Activated T-cell treated with anti-CD3 and anti-CD28 coated beads, Interleukin-2, amount 50 U/mL, for 24 hours (primary cell): Measurements from ENCODE around the gene SPA17.

Source experiments
- DNase-seq: peaks from one replicate; pipeline ENCODE4 v3.0.0-alpha.2; 2020
- H3K27ac Mint-ChIP-seq: 2 replicates; pipeline ENCODE4 v1.8.0; 2020; ENCODE audit warnings: mild to moderate bottlenecking, mixed read lengths
- H3K27me3 Mint-ChIP-seq: 2 replicates; pipeline ENCODE4 v1.8.0; 2020; ENCODE audit warnings: mixed read lengths
- H3K36me3 Mint-ChIP-seq: 2 replicates; pipeline ENCODE4 v1.8.0; 2020; ENCODE audit warnings: low read depth, mixed read lengths
- H3K4me1 Mint-ChIP-seq: 2 replicates; pipeline ENCODE4 v1.8.0; 2020; ENCODE audit warnings: low read depth, mixed read lengths
- H3K4me3 Mint-ChIP-seq: 2 replicates; pipeline ENCODE4 v1.8.0; 2020; ENCODE audit warnings: mild to moderate bottlenecking, moderate library complexity, mixed read lengths
- H3K9me3 Mint-ChIP-seq: 2 replicates; pipeline ENCODE4 v1.8.0; 2020; ENCODE audit warnings: mixed read lengths

Gene SPA17

GRCh38 chr11:124745270-124745834, 71.6 kb downstream of the SPA17 start:
- DNase-seq: no peak
- H3K27ac Mint-ChIP-seq: no peak overlapping the region
- H3K27me3 Mint-ChIP-seq: peaks cover 16% of the 10 kb centered on the region
- peaks cover 19% of the 10 kb centered on the region for H3K4me1 Mint-ChIP-seq
- H3K4me3 Mint-ChIP-seq: peak overlapping the region; percentile 86
- H3K9me3 Mint-ChIP-seq: no peaks in the 10 kb centered on the region
- H3K36me3 Mint-ChIP-seq: peaks cover 4% of the 10 kb centered on the region

DNA sequence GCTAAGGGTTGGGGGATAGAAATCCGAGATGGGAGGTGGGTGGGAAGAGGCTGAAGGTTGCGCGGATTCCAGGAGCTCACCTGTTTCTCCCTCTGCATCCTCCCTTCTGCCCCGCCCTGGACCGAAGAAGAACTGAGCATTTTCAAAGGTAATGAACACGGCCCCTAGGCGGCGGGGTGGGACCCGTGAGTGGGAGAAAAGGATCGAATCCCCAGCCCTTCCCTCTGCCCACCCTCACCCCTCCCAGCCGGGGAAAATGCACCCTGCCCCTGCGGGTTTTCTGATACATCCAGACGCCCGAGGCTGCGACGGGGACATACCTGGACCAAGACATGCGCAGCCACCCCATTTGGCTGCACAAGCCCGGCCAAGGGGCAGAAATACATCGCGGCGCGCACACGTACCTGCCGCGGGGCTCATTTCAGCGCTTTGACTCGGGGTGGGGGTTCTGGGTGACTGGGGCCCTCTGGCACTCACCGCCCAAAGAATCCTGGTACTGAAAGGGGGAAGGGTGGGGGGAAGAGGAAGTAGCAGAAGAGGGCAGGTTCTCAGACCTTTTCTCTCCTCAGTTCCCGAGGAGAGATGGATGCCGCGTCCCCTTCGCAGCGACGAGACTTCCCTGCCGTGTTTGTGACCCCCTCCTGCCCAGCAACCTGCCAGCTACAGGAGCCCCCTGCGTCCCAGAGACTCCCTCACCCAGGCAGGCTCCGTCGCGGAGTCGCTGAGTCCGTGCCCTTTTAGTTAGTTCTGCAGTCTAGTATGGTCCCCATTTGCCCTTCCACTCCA, 72.3 kb downstream of the SPA17 start:
- Mint-ChIP-seq H3K4me3 (peak overlapping the region; percentile 86), H3K27me3 (peaks cover 10% of the 10 kb centered on the region), H3K36me3 (peaks cover 4% of the 10 kb centered on the region), H3K27ac (peak overlapping the region; percentile 85), H3K9me3 (no peaks in the 10 kb centered on the region), H3K4me1 (peaks cover 13% of the 10 kb centered on the region)
- peak; percentile 62 for DNase-seq

DNA sequence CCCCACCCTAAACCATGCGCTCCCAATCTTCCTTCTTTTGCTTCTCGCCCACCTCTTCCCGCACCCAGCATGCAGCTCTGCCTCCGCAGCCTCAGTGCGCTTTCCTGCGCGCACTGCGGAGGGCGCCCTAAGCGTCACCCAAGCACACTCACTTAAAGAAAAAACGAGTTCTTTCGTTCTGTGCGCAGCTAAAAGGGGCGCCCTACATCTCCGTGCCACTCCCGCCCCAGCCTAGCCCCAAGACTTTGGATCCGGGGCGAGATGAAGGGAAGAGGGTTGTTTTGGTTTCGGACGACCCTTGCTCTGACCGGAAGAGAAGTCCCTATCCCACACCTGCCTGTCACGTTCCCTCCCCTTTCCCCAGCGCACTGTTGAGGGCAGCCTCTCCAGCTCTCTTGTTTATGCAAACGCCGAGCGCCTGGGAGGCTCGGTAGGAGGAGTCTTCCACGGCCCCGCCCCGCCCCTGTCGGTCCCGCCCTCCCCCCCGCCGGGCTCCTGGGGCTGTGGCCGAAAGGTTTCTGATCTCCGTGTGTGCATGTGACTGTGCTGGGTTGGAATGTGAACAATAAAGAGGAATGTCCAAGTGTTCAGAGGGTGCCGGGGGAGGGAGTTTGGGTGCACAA, 73.0 kb downstream of the SPA17 start:
- no peaks in the 10 kb centered on the region for H3K9me3 Mint-ChIP-seq
- H3K36me3 Mint-ChIP-seq: peaks cover 4% of the 10 kb centered on the region
- H3K4me3 Mint-ChIP-seq: peak overlapping the region; percentile 86
- peaks cover 12% of the 10 kb centered on the region for H3K4me1 Mint-ChIP-seq
- peak; percentile 86 for DNase-seq
- H3K27ac Mint-ChIP-seq: peak overlapping the region; percentile 85
- peaks cover 5% of the 10 kb centered on the region for H3K27me3 Mint-ChIP-seq
